ENCODE measurements around the gene OTOGL. TPM values are rescaled to one million over a fixed set of nuclear protein-coding genes. Genes with fewer than 3 reads are reported as not detected.
A peak's percentile ranks its signal among the peaks of the same experiment; 100 is the strongest.

Gene OTOGL
- total RNA-seq (2014; rRNA removed; shearing (Covaris generic)) = 0.08 TPM in 1 of 2 replicates, not detected in the other

GRCh38 chr12:80099259-80099658 is at the start of gene OTOGL:
Gene OTOGL (plus strand): TSS chr12:80099537. CDS start chr12:80209432, 109,895 bp downstream.

Small RNA genes within 50 kb of the gene (small RNA-seq; reads per million reads assigned to genes)
- 0.59 reads per million, percentile 33 among the genes with 10 or more reads in this experiment for gene RN7SKP261
- not detected for gene RNU7-106P

Other genes with a start within 250 kb of the OTOGL start
- gene PPP1R12A, start 164.4 kb upstream of the OTOGL start, total RNA-seq (2014; rRNA removed; shearing (Covaris generic)) = 109 and 124 TPM in 2 replicates

Data from A375 (cell line).